Stimulated activated CD8-positive, alpha-beta memory T cell treated with anti-CD3 and anti-CD28 coated beads, Interleukin-7, amount 100 ng/mL, for 24 hours (primary cell): ENCODE results near the gene MRPL52.
"Not testable (repeated sequence)": the region's sequence is repeated elsewhere in the genome, so short reads cannot be mapped to it uniquely, and the experiment has no call there.

Source experiments
- DNase-seq: peaks from one replicate; pipeline ENCODE4 v3.0.0-alpha.2; 2020; ENCODE audit warnings: low read depth

MRPL52 gene

DNA sequence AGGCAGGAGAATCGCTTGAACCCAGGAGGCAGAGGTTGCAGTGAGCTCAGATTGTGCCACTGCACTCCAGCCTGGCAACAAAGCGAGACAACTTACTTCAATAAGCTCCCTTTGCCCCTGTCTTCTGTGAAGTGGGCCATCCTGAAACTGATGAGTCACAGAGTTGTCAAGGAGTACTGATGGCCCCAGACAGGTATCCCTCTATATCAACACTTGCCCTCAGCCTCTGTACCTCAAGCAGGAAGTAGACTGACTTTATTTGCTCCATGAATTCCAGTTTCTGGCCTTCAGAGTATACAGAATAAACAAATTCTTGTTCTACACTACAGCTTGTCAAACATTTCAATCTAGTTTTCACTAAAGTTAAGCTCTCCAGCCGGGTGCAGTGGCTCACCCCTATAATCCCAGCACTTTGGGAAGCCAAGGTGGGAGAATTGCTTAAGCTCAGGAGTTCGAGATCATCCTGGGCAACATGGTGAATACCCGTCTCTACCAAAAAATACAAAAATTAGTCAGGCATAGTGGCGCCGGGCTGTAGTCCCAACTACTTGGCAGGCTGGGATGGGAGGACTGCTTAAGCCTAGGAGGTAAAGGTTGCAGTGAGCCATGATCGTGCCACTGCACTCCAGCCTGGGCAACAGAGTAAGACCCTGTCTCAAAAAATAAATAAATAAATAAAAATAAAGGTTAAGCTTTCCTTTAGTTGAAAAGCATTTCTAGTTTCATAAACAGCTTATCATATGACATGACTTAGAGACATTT, 25.5 kb downstream of the MRPL52 start:
- DNase-seq = no peak

DNA sequence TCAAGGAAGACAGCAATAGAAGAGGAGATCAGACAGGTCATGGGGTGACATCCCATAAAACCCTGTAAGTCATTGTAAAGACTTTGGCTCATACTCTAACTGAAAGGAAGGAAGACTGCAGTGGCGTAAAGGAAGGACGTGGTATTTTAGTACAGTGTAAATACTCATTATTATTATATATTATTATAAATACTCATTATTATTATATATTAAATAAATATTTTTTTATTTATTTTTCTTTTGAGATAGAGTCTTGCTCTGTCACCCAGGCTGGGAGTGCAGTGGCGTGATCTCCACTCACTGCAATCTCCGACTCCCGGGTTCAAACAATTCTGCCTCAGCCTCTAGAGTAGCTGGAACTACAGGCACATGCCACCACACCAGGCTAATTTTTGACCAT, 26.7 kb downstream of the MRPL52 start:
- DNase-seq = no peak

DNA sequence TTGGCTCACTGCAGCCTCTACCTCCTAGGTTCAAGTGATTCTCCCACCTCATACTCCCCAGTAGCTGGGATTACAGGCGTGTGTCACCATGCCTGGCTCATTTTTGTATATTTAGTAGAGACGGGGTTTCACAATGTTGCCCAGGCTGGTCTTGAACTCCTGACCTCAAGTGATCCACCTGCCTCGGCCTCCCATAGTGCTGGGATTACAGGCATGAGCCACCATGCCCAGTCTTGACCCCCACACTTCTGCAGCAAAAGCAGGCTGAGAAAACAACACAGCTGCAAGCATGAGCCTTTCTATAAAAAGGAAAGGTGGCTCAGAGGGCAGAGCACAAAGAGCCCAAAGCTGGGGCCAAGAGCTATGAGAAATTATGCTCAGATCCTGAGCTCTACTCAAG, 30.7 kb downstream of the MRPL52 start:
- DNase-seq = not testable (repeated sequence)

DNA sequence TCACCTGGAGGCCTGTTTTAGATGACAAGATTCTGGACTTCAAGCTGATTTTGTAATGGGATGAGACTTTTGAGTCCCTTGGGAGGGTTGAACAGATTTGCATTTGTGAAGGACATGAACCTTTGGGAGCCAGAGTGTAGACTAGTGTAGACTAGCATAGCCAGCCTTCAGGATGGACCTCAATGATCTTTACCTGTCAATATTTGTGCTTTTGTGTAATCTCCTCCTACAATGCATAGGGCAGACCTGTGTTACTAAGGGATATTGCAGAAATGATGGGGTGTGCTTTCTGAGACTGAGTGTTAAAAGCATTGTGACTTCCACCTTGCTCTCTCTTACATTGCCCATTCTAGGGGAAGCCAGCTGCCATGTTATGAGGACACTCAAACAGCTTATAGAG, 32.0 kb downstream of the MRPL52 start:
- DNase-seq = no peak

- no peak for DNase-seq
These were observed 35.3 kb downstream of the MRPL52 start for GRCh38 chr14:22864979-22865378.

DNA sequence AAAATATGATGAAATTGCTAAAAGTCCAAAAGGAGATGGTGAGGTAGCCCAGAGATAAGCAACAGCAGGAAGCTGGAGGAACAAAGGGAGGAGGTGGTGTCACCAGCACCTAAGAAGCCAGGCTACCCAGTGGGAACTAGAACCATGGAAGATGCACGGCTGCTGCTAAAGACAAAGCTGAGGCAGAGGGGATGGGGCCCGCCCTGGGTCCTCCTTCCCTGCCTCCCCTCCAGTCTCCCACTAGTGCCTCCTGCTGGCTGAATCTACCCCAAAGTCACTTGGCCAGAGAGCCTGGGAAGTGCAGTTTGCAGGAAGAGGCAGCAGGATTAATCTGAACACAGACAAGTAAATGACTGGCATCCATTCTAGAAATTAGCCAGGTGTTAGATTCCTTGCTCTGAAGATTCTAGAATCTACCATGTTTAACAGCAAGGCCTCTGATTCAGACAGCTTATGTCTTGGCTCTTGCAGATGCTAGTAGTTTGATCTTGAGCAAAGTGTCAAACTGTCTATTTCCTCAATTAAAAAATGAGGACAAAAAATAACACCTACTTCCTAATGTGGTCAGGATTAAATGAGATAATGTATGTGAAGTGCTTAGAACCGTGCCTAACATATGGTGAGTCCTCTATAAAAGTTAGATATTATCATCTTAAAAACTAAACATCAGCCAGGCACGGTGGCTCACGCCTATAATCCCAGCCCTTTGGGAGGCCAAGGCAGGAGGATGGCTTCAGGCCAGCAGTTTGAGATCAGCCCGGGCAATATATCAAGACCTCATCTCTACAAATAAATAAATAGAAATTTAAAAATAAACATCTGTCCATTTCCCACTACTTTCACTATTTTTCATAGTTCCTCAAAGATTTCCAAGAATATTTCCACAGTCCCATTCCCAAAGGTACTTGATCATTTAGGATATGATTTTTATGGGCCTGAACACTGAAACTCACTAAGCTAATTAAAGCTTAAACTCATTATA, 36.0 kb downstream of the MRPL52 start:
- no peak for DNase-seq

GRCh38 chr14:22866874-22867273, 37.2 kb downstream of the MRPL52 start:
- no peak for DNase-seq

DNA sequence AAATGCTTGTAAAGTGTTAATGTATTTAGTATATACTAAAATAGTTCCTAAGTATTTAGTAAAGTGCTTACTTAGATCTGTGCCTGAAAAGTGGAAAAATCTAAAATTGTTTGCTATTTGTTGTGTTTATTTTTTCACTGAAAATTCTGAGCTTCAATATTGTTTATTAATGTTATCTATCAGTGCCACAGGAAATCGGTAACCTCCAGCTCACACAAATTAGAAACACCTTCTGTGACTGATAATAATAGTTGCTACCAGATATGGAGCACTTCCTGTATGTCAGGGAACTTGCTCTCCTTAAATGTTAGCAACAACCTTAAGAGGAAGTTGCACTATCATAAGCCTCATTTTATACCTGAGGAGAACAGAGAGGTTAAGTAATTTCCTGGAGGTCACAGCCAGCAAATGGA, 41.1 kb downstream of the MRPL52 start:
- DNase-seq = no peak

GRCh38 chr14:22871224-22872032, 41.7 kb downstream of the MRPL52 start, which contains the start of gene LRP10:
LRP10 (plus strand) TSS chr14:22871740; CDS start chr14:22872304, 564 bp downstream.
- peak; percentile 45 for DNase-seq

- peak; percentile 51 for DNase-seq
These were observed 42.5 kb downstream of the MRPL52 start for GRCh38 chr14:22872033-22872832.

- no peak for DNase-seq
These were observed 43.3 kb downstream of the MRPL52 start for GRCh38 chr14:22872833-22873520.

GRCh38 chr14:22875003-22875747, 45.5 kb downstream of the MRPL52 start:
- no peak for DNase-seq

DNA sequence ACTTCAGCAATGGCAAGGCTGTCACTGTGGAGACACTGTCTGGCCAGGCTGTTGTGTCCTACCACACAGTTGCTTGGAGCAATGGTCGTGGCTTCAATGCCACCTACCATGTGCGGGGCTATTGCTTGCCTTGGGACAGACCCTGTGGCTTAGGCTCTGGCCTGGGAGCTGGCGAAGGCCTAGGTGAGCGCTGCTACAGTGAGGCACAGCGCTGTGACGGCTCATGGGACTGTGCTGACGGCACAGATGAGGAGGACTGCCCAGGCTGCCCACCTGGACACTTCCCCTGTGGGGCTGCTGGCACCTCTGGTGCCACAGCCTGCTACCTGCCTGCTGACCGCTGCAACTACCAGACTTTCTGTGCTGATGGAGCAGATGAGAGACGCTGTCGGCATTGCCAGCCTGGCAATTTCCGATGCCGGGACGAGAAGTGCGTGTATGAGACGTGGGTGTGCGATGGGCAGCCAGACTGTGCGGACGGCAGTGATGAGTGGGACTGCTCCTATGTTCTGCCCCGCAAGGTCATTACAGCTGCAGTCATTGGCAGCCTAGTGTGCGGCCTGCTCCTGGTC, 46.1 kb downstream of the MRPL52 start:
- no peak for DNase-seq

- DNase-seq = no peak
These were observed 47.4 kb downstream of the MRPL52 start for GRCh38 chr14:22877000-22877501.

DNA sequence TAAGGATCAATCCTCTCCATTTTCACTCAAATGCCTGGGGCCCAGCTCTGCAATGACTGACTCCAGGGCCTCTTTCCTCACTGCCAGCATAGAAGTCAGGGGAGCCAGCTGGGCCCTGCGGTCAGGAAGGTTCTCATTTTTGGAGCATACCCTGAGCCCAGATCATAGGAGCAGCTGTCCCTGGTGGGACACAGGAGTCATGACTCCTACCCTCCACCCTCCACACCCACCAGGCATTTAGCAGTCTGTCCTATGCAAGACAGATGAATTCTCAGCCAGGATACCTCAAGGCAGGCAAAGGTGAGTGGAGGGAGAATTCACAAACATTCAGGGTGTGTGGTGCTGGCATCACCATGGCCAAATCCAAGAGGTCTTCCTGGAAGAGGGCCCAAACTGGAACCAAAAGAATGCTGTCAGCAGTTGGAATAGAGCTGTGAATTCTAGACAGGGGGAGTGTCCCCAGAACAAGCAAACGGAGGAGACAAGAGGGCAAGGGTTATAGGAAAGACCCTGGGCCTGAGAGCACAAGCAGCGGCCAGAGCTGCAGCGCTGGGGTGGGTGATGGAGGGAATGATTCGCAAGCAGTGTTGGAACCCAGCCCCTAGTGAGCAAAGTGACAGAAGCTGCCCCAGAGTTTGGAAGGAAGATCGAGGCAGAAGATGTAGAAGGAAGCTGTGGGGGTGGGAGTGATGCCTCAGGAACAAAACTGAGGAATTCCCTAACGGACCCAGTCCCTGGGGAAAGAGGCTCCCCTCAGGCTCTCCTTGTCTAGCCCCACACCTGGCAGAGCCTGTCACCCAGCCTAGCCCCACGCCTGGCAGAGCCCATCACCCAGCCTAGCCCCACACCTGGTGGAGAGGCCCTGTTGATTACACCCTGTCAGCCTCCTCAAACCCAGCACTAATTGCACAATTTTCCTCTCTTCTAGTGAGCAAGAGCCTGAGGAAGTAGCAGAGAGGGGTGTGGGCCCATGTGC, 48.9 kb downstream of the MRPL52 start:
- no peak for DNase-seq

DNA sequence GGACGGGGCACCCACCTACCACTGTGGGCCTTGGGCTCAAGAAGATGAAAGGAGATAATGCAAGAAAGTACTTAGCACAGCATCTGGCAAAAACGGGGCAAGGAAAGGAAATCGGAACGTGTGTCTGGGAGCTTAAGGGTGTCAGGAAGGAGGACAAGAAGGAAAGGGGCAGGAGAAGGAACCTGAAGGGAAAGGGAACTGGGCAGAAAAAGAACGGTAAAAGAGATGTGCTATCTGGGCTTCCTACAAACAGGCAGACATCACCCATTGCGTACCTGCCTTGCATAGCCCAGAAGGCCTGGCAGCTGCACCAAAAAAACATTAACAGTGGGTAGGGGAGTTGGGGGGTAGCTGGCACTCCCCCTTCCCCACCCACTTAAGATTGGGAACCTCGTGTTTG, 52.4 kb downstream of the MRPL52 start:
- DNase-seq = no peak

DNA sequence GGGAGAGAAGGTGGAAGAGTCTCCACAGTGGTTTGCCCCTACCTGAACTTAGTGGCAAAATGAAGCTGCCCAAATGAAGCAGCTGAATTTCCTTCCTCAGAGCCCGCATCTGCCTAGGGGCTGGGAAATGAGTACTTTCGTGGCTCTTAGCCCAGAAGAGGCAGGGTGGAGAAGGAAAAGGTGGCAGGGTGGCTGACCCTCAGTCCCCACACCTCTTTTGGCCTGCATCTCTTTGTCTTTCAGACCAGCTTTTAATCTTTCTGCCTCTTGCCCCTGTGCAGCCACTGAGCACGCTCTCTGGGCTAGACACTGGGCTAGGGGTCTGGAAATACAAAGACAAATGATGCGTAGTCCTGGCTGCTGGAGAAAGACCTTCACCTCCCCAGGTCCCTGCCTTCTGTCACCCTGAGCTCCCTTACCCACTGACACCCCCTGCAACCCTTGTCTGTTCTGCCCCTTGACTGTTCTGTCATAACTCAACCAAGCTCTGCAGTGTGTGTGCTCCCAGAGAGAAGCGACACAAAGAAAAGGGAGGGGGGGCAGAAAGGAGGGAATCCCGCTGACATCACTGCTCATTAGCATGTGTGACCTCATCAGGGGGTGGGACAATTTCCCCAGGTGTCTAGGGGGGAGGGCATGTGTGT, 53.0 kb downstream of the MRPL52 start:
- DNase-seq = no peak
